SK-N-SH (cell line): ENCODE results near the gene RBM20. TPM values are rescaled to one million over a fixed set of nuclear protein-coding genes. Genes with fewer than 3 reads are reported as not detected.

Experiments
- CTCF ChIA-PET: fragments of 300-600, 350-600 bp; formaldehyde crosslinking; extraction: SDS; loops from one replicate; lab custom pipeline; 2021; lab: Yijun Ruan, JAX
- POLR2A ChIA-PET: fragments of 350-600 bp; sonication (Branson Sonifier 250); formaldehyde crosslinking; extraction: SDS; loops from one replicate; lab custom pipeline; 2020; ENCODE audit warnings: antibody characterized with exemption, inconsistent platforms; lab: Yijun Ruan, JAX
- DNase-seq: peaks from one replicate; pipeline ENCODE4 v3.0.0; 2012
- H2AFZ ChIP-seq: fragments of 200-600 bp; sonication (generic); 2 replicates; pipeline ENCODE4 v1.8.1; 2016; ENCODE audit warnings: antibody characterized with exemption, mild to moderate bottlenecking, low read depth
- H3F3A ChIP-seq: fragments of 200-600 bp; sonication (generic); replicated peaks from 2 replicates; pipeline ENCODE3; 2016; ENCODE audit warnings: antibody characterized with exemption, mild to moderate bottlenecking; ENCODE audit not compliant: insufficient read depth
- H3K27ac ChIP-seq, 2 experiments: fragments of 200-500 bp in 1 of 2; fragments of 200-600 bp in 1 of 2; sonication (Bioruptor generic) in 1 of 2; sonication (generic), shearing (Covaris generic) in 1 of 2; 2 replicates each; pipeline versions ENCODE4 v1.5.1 to v1.6.1; 2014 to 2016; ENCODE audit warnings: low read depth in 2 of 2, inconsistent platforms in 1 of 2, low read length in 1 of 2, mild to moderate bottlenecking in 1 of 2, mixed read lengths in 1 of 2
- H3K27me3 ChIP-seq: fragments of 200-600 bp; sonication (generic), shearing (Covaris generic); 2 replicates; pipeline ENCODE4 v1.6.1; 2016; ENCODE audit warnings: mixed run types; ENCODE audit not compliant: insufficient read depth
- H3K36me3 ChIP-seq, 2 experiments: fragments of 200-500 bp in 1 of 2; fragments of 200-600 bp in 1 of 2; sonication (Bioruptor generic) in 1 of 2; sonication (generic) in 1 of 2; replicated peaks in 1 of 2; 2 replicates each; pipeline versions ENCODE3 to v1.5.1; 2014 to 2016; ENCODE audit warnings: low read length in 1 of 2, mild to moderate bottlenecking in 1 of 2; ENCODE audit not compliant: insufficient read depth in 2 of 2, control insufficient read depth in 1 of 2
- H3K4me1 ChIP-seq, 2 experiments: fragments of 200-500 bp in 1 of 2; fragments of 200-600 bp in 1 of 2; sonication (Bioruptor generic) in 1 of 2; sonication (generic), shearing (Covaris generic) in 1 of 2; 2 replicates each; pipeline versions ENCODE4 v1.5.1 to v1.6.1; 2014 to 2016; ENCODE audit warnings: low read depth in 1 of 2, low read length in 1 of 2, mixed run types in 1 of 2; ENCODE audit not compliant: insufficient read depth in 2 of 2, control insufficient read depth in 1 of 2
- H3K4me2 ChIP-seq: fragments of 200-600 bp; sonication (generic), shearing (Covaris generic); 2 replicates; pipeline ENCODE4 v1.6.1; 2017; ENCODE audit warnings: mixed run types
- H3K4me3 ChIP-seq, 2 experiments: fragments of 200-500 bp in 1 of 2; fragments of 200-600 bp in 1 of 2; sonication (Bioruptor generic) in 1 of 2; sonication (generic), shearing (Covaris generic) in 1 of 2; 2 replicates each; pipeline versions ENCODE4 v1.5.1 to v1.8.1; 2014 to 2016; ENCODE audit warnings: low read depth in 2 of 2, inconsistent platforms in 1 of 2, low read length in 1 of 2, mild to moderate bottlenecking in 1 of 2, mixed read lengths in 1 of 2, moderate library complexity in 1 of 2
- H3K79me2 ChIP-seq: fragments of 200-600 bp; sonication (generic); 2 replicates; pipeline ENCODE4 v1.8.1; 2017; ENCODE audit warnings: mild to moderate bottlenecking; ENCODE audit not compliant: insufficient read depth
- H3K9ac ChIP-seq: fragments of 200-600 bp; sonication (generic); 2 replicates; pipeline ENCODE4 v1.6.1; 2017; ENCODE audit warnings: mixed run types
- H3K9me2 ChIP-seq: fragments of 200-600 bp; sonication (generic); 2 replicates; pipeline ENCODE4 v1.6.1; 2017; ENCODE audit warnings: mixed run types
- H3K9me3 ChIP-seq: fragments of 200-600 bp; sonication (generic); 2 replicates; pipeline ENCODE4 v1.6.1; 2017; ENCODE audit warnings: mixed run types, mild to moderate bottlenecking, moderate library complexity
- H4K20me1 ChIP-seq: fragments of 200-600 bp; sonication (generic); 2 replicates; pipeline ENCODE4 v1.6.1; 2017; ENCODE audit warnings: mild to moderate bottlenecking, mixed run types; ENCODE audit not compliant: insufficient read depth
- CHD2 ChIP-seq: fragments of 150-350 bp; IDR thresholded peaks from 2 replicates; pipeline ENCODE4 v1.6.1; 2018; ENCODE audit warnings: low read length; ENCODE audit not compliant: partially characterized antibody
- EZH2phosphoT487 ChIP-seq: fragments of 200-600 bp; sonication (generic); IDR thresholded peaks from 2 replicates; pipeline ENCODE4 v1.6.1; 2017; ENCODE audit warnings: low read depth, mixed run types, mild to moderate bottlenecking, antibody characterized with exemption, moderate library complexity, borderline replicate concordance
- FOXJ3 ChIP-seq: sonication (generic); formaldehyde crosslinking; IDR thresholded peaks from 2 replicates; pipeline ENCODE4 v1.5.1; 2020; ENCODE audit warnings: mild to moderate bottlenecking, missing genetic modification reagents
- FOXM1 ChIP-seq: IDR thresholded peaks from 2 replicates; pipeline ENCODE4 v1.4.0; 2012; ENCODE audit warnings: low read depth, mild to moderate bottlenecking
- JUND ChIP-seq: IDR thresholded peaks from 2 replicates; pipeline ENCODE4 v1.4.0; 2012
- RCOR1 ChIP-seq: fragments of 150-350 bp; IDR thresholded peaks from 2 replicates; pipeline ENCODE4 v1.6.1; 2017; ENCODE audit warnings: antibody characterized with exemption, low read length
- SIN3A ChIP-seq: IDR thresholded peaks from 2 replicates; pipeline ENCODE4 v1.6.1; 2012; ENCODE audit warnings: low read depth, mild to moderate bottlenecking, low read length, moderate library complexity, borderline replicate concordance
- WGBS: methylation state at CpG from one replicate; pipeline ENCODE4 v1.1.6; 2017; ENCODE audit warnings: low lambda C conversion rate; 5-methylcytosine and 5-hydroxymethylcytosine counted together
- polyA plus RNA-seq, 3 experiments: library from polyadenylated mRNA; depleted of rRNA; stranded (reverse); fragments of >200 nt; gene quantifications; 2 replicates each; pipeline ENCODE4 v1.2.3, GENCODE V29; 2012
- TF ChIP-seq, protein P1 (sequence below): IDR thresholded peaks from 2 replicates; pipeline ENCODE4 v1.6.1; 2012; ENCODE audit warnings: mild to moderate bottlenecking, low read depth, low read length, moderate library complexity
- TF ChIP-seq, protein P2 (sequence below): IDR thresholded peaks from 2 replicates; pipeline ENCODE4; 2012
- TF ChIP-seq, protein P3 (sequence below): fragments of 200-600 bp; sonication (generic); IDR thresholded peaks from 2 replicates; pipeline ENCODE4 v1.6.1; 2017; ENCODE audit warnings: antibody characterized with exemption, mild to moderate bottlenecking, moderate library complexity

Gene RBM20
- polyA plus RNA-seq, 1 of the 3 experiments (the other 2 are of a cell fraction): 0.64 TPM

DNA sequence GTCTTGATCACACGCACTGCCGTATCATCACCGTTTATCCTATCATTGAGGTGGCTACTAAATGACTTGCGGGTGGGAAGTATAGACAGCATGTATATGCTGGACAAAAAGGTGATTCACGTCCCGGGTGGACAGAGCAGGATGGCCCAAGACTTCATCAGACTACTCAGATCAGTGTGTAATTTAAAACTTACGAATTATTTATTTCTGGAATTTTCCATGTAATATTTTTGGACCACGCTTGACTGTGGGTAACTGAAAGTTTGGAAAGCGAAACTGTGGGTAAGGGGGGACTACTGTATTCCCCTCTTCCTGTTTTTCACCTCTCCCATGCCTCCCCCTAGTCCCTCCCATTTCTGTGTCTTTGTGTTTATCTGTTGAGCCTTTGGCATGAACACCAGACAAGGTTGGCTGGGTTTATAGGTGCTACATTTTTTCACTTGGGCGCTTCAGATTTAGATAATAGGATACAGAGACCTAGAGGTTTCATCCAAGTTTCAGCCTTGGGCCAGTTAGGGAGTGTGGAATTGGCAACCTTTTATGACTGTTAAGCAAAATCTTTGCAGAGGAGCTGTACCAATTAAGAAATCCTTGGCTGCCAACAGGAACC, 55.8 kb downstream of the RBM20 start (continued):
- TF ChIP-seq, protein P1, sequence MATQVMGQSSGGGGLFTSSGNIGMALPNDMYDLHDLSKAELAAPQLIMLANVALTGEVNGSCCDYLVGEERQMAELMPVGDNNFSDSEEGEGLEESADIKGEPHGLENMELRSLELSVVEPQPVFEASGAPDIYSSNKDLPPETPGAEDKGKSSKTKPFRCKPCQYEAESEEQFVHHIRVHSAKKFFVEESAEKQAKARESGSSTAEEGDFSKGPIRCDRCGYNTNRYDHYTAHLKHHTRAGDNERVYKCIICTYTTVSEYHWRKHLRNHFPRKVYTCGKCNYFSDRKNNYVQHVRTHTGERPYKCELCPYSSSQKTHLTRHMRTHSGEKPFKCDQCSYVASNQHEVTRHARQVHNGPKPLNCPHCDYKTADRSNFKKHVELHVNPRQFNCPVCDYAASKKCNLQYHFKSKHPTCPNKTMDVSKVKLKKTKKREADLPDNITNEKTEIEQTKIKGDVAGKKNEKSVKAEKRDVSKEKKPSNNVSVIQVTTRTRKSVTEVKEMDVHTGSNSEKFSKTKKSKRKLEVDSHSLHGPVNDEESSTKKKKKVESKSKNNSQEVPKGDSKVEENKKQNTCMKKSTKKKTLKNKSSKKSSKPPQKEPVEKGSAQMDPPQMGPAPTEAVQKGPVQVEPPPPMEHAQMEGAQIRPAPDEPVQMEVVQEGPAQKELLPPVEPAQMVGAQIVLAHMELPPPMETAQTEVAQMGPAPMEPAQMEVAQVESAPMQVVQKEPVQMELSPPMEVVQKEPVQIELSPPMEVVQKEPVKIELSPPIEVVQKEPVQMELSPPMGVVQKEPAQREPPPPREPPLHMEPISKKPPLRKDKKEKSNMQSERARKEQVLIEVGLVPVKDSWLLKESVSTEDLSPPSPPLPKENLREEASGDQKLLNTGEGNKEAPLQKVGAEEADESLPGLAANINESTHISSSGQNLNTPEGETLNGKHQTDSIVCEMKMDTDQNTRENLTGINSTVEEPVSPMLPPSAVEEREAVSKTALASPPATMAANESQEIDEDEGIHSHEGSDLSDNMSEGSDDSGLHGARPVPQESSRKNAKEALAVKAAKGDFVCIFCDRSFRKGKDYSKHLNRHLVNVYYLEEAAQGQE: no peak
- no peak for TF ChIP-seq JUND
- TF ChIP-seq RCOR1: no peak
- no peak for TF ChIP-seq EZH2phosphoT487
- no peak for TF ChIP-seq FOXJ3

DNA sequence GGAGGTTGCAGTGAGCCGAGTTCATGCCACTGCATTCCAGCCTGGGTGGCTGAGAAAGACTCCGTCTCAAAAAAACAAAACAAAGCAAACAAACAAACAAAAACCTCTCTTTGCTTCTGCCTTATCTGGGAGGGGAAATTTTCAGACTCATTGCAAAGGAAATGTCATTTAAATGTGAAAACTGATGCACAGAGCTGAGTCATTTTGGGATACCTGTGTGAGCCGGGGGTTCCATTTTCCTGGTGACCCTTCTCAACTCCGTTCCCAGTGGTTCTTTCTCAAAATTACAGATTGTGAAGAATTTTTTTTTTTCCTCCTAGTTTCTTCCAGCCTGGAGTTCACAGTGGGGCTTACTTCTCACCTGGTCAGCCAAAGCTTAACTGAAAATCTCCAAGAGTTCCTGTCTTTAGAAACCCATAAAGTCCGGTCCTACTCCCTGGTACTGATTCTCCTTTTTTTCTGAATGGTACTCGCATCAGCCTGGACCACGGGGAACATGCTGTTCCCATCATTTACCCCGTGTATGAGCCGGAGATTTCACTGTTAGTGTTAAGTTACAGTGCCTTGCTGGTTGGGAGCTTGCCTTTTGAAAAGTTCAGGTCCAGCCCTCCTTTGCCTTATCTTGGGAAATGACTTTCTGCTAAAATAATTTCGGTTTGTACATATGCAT, 56.9 kb downstream of the RBM20 start:
- H2AFZ ChIP-seq: no peak overlapping the region
- 77% methylated on average over 10 of the region's 10 CpGs for WGBS
- no peak for DNase-seq

More for the DNA sequence above, 56.9 kb downstream of the RBM20 start:
- Histone ChIP-seq H3K9ac (no peak overlapping the region), H3K4me1 (peaks cover 3 to 27% of the 10 kb centered on the region in 2 experiments; a peak in 1 of 4 replicates), H3K4me2 (no peak overlapping the region), H3K9me2 (no peaks in the 10 kb centered on the region), H3F3A (no peaks in the 10 kb centered on the region), H3K79me2 (no peaks in the 10 kb centered on the region), H3K4me3 (no peak overlapping the region), H3K9me3 (no peaks in the 10 kb centered on the region), H3K27ac (no peak overlapping the region), H3K36me3 (no peaks in the 10 kb centered on the region), H3K27me3 (no peaks in the 10 kb centered on the region), H4K20me1 (no peaks in the 10 kb centered on the region)
- CTCF ChIA-PET: interaction anchor here (0.7 to 2.2 kb wide), 4 partner anchors 15 to 29 kb away, joined by 3 to 10 read pairs (median 6); no protein-coding TSS in a partner anchor
- POLR2A ChIA-PET: no interaction called here
- TF ChIP-seq FOXM1: no peak
- TF ChIP-seq CHD2: no peak
- no peak for TF ChIP-seq EZH2phosphoT487
- no peak for TF ChIP-seq JUND
- no peak for TF ChIP-seq SIN3A
- TF ChIP-seq, protein P2, sequence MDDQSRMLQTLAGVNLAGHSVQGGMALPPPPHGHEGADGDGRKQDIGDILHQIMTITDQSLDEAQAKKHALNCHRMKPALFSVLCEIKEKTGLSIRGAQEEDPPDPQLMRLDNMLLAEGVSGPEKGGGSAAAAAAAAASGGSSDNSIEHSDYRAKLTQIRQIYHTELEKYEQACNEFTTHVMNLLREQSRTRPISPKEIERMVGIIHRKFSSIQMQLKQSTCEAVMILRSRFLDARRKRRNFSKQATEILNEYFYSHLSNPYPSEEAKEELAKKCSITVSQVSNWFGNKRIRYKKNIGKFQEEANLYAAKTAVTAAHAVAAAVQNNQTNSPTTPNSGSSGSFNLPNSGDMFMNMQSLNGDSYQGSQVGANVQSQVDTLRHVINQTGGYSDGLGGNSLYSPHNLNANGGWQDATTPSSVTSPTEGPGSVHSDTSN: no peak
- no peak for TF ChIP-seq RCOR1
- TF ChIP-seq, protein P3, sequence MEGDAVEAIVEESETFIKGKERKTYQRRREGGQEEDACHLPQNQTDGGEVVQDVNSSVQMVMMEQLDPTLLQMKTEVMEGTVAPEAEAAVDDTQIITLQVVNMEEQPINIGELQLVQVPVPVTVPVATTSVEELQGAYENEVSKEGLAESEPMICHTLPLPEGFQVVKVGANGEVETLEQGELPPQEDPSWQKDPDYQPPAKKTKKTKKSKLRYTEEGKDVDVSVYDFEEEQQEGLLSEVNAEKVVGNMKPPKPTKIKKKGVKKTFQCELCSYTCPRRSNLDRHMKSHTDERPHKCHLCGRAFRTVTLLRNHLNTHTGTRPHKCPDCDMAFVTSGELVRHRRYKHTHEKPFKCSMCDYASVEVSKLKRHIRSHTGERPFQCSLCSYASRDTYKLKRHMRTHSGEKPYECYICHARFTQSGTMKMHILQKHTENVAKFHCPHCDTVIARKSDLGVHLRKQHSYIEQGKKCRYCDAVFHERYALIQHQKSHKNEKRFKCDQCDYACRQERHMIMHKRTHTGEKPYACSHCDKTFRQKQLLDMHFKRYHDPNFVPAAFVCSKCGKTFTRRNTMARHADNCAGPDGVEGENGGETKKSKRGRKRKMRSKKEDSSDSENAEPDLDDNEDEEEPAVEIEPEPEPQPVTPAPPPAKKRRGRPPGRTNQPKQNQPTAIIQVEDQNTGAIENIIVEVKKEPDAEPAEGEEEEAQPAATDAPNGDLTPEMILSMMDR: no peak
